GM21576 (cell line): ENCODE measurements around the gene MROH2A.

Experiments used
- ATAC-seq: cut with Tn5 transposase; IDR thresholded peaks from one replicate; pipeline ENCODE4 v1.9.1; 2021; ENCODE audit warnings: mild to moderate bottlenecking, moderate library complexity; ENCODE audit not compliant: unreplicated experiment

The MROH2A gene

DNA sequence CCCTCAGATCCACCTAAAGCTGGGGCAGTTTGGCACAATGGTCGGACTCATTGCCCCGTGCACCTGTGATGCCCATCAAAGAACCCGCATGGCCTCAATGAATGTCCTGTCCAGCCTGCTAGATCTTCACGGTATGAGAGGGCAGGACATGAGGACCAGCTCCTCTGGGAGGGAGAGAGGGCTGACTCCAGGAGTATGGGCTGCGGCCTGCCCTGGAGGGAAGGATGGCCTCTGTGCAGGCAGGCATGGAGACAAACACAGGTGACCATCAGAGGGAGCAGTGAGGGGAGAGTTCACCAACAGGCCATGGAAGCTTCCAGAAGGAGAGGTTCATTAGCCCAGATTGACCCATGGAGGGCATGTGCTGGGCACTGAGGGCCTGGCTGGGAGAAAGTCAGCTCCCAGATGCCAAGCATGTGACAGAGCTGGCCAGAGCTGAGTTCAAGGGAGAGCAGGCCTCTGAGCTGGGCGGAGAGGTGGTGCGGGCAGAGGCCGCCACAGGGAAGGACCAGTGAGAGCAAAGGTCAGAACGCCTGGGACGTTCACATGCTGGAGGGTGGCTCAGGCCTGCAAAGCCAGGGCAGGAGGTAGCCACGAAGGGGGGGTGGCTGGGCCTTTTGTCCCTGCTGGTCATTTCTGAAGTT lies 40.0 kb downstream of the MROH2A start:
- no peak for ATAC-seq

DNA sequence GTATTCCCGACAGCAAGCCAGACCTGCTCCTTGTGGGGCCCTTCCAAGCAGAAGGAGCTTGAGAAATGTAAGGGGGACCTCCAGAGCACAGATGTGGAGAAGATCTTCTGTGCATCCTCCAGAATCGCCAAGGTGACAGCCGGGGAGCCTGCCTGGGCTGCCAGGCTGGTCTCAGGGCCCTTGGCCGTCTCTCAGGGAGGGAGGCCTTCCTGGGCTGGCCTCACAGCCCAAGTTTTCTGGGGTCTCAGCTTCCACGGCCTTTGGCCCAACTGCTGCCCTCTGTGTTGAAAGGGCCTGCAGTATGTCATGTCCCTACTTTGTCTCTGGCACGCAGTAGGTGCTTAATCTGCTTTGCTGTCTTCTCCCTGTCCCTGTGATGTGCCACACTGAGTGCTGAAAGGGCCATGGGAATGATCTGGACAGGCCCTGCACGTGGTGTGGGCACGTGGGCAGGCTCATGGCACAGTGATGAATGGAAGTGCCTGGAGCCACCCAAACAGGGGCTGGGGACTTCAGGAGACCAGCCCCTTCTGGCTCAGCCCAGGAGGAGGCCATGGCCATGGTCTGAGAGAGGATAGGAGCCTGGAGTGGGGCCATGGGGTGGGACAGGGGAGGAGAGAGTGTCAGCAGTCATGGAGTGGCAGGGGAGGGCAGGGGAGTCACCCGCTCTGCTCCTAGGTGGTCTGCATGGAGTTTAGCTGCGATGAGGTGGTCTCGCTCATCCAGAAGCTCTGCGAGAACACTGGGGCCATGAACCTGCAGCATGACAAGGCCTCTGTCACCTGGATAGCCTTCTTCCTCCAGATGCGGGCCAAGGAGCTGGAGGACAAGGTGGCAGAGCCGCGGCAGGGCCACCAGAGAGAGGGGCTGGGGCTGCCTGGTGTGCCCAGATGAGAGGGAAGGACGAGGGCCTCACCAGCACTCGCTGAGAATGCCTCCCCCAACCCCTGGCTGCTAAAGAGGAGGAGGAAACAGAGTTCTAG lies 40.8 kb downstream of the MROH2A start:
- ATAC-seq, result no peak

DNA sequence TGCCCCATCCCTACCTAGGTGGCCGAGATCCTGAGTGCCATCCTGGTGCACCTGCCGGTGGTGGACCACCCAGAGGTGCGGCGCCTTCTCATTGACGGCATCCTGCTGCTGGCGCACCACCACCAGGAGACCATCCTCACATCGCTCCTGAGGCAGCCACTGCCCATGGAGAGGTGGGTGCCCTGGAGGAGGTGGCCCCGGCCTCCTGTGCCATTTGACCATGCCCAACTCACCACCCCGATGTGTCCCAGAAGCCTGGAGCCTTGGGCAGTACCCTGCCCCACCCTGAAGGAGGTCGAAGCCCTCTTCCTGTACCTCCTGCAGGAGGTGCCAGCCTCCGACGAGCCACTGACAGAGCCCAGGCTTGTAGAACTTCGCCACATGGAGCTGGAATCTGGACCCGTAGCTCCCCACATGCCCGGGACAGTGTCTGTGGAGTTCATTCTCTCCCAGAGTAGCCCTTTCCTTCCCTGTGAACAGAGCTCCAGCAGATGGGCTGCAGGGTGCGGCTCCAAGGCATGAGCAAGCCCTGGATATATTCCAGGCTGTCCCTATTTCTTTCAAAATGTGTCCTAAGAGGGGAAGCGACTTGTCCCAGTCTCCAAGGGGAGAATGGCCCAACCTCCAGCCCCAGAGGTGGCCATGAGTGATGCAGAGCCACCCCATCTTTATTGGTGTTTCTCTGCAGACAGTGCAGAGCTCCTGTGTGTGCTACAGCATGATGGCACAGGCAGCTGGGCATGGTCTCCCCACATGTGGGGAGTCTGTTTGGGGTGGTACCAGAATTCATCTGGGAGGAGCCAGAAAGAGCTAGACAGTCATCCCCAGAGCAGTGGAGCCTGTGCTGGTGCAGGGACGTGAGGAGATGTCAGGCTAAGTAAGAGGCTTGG lies 42.0 kb downstream of the MROH2A start:
- ATAC-seq, result no peak

DNA sequence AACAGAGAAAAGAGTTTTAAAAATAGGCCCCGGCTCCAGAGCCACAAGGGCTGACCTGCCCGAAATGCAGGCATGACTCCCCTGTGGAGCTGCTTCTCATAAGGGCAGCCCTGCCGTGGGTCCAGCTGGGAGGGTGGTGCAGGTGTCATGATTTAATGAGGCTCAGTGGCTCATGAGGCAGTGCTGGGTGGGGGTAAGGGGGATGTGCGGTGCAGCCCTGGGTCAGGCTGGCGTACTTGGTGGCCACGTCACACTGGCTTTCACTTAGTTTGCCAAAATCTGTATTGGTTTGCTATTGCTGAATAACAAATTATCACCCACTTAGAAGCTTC lies 42.6 kb downstream of the MROH2A start:
- no peak for ATAC-seq

DNA sequence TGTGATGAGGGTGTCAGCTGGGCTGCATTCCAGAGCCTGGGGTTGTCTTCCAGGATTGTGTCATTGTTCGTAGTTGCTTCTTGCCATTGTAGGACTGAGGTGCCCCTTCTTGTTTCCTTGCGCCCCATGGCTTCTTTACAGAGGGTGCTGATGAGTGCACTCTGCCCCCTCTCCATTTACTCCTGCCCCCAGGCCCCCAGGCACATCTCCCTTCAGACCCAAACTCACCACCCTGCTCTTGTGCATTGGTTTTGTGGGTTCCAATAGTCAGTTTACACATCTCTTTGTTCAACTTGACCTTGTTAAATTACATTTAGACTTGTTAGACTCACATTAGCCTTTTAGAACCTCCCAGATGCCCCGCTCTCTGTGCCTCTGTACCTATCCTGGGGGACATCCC lies 43.1 kb downstream of the MROH2A start:
- no peak for ATAC-seq

DNA sequence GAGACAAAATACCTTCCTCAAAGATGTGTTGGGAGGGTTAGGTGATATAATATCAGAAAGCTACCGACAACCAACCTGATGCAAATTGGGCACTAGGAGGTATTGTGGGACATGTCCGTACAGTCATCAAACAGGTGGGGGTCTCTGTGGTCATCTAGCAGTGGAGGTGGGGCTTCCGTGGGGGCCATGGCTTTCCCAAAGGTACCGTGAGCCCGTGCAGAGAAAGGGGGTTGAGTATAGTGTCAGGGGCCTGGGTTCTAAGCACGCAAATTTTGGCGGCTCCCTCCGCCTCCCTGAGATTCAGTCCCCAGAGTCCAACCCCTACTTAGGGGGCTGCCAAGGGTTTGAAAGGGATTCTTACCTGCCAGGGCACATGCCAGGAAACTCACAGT lies 43.6 kb downstream of the MROH2A start:
- no peak for ATAC-seq

DNA sequence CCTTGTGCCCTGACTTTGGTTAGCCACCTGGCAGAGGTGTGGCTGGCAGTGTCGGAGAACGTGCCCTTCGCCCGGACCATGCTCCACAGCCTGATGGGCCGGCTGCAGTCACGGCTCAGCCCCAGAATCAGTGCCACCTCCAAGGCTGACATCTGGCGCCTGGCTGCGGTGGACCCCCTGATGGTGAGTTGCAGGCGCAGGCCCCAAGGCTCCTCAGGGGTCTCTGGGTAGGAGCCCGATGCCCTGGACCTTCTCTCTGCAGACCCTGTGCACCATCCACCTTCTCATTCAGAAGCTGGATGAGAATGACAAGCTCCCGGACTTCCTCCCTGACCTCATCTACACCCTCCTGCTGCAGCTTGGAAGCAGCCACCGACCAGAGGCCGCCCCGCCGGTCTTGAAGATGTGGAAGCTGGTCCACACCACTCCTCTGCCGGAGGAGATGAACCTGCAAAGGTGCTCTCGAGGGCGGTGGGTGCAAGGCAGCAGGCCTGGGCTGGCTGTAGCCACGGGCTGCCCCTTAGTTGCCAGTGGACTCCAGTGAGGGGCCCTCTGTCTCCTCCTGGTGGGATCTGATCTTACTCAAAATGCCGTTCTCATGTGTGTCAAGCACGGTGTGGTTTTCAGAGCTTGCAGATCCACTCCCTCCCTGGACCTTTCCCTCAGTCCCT lies 44.1 kb downstream of the MROH2A start:
- ATAC-seq, result no peak

DNA sequence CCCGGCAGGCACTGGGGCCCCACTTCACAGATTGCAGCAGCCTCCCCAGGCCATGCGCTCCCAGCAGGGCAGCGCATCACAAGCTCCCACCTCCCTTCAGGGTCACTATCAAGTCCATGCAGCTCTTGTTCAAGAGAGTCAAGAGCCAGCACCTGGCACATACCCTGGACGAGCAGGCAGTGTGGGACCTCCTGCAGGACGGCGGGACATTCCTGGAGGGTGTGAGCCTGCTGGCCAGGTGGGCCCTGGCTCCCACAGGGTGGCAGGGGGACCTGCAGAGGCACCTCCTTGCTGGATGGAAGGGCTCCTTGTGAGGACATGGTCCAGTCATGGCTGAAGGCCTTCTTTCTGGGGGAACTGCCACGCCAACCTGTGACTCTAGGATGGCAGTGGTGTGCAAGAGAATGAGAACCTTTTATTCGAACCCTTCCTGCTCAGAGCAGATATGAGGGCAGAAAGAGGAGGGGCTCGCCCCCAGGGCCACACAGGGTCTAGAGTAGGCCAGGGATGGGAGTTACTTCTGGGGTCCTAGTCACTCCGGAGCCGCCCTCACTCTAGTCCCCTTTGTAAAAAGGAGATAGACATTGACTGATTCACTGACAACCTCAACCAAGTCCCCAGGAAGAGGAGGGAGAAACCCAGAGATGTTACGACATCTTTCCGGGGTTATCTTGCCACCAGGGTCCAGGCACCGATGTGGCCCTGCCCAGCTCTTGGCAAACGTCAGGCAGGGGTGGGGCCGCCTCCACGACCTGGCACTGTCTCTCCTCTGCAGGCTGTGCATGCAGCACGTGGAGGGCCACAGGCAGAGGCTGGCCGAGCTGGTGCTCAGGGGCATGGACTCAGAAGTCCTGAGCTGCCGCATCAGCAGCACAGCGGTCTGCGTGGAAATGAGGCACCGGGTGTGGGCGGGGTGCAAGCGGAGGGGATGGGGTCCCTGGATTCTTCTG lies 44.9 kb downstream of the MROH2A start:
- ATAC-seq, result no peak

DNA sequence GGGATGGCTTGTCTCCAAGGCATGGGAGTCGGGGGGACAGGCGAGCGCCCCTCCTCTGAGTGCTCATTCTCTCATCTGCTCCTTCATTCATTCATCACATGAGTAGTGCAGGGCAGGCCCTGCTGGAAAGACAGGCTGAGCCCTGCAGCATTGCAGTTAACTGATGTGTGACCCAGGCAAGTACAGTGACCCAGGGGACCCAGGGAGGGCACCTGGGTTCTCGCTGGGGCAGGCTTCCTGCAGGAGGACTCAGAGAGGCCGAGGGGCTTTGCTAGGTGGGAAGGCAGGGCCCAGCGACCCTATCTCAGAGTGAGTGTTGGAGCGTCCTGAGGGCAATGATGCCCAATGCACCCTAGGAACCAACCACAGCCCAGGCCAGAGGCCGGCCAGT lies 45.6 kb downstream of the MROH2A start:
- ATAC-seq, result no peak

DNA sequence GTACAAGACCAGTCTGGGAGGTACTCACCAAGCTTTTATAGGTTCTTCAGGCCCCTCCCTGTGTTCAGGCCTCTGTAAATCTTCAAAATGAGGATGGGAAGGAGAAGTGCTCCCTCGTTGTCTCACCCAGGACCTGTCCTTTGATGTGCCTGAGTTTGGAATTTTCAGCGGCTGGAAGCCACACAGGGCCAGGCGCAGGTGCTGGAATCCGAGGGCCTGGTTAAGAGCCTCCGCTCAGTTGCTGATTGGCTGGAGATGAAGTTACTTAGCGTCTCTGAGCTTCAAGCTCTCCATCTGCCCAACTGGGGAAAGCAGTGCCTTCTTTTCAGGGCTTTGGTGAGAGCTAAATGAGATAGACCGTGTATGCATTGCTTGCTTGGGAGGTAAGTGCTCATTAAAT lies 46.2 kb downstream of the MROH2A start:
- ATAC-seq, result no peak

DNA sequence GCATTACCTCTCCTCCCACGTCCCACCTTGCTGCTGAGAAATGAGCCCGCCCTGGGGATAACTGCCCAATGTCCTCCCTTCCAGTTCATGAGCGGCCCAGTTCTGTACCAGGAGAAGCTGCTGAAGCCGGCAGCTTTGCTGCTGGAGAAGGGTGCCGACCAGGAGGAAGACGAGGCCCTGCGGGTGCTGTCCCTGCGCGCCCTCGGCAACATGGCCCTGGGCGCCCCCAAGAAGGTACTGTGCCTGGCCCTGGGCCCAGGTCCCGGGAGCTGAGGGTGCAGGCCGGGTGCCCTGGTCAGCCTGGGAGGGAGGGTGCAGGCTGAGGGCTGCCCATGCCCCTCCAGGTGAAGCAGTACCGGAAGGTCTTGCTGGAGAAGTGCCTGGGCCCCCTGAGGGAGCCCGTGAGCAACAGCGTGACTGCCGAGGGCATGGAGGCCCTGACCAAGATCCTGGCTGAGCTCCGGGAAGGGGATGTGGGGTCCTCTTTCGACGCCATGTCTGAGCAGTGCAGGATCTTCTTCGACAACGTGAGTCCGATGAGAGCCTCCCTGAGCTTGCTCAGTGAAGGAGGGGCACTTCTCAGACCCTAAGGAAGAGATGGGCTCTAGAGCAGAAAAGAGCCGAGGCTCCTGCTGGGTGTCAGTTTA lies 50.5 kb downstream of the MROH2A start:
- no peak for ATAC-seq

DNA sequence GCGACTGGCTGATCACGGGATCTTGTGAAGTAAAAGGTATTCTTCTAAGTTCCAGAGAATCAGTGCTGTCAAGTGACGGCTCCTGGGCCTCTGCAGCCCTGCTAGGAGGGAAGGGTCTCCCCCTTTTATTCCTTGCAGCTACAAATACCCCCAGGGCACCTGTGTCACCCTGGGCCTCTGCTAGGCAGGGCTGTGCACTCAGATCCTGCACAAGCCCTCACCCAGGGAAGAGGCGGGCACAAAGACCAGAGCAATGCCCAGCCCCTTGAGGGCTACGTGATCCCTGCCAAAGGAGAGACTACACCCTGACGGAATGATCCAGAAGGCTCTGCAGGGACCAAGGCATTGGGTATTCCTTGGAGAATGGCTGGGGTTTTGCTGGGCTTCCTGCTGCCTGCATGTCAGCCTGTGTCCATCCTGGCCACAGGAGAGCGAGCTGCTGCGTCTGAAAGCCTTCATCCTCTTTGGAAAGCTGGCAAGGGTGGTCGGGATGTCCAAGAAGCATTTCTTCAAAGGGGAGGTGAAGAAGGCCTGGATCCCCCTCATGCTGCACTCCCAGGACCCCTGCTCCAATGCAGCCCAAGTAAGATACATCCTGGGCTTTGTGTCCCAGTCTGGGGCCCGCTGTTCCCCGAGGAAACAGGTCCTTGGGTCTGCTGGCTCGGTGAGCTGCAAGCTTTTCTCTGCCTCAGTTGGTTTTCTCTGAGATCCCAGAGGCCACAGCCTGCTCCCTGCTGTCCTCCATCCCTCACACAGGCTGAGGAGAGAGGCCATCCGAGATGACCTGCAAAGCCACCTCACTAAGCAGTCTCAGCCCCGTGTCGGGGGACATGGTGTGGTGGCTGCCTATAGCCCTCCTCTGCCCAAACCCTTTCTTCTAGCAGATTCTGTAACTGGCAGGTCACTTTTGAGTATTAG lies 51.3 kb downstream of the MROH2A start:
- no peak for ATAC-seq

DNA sequence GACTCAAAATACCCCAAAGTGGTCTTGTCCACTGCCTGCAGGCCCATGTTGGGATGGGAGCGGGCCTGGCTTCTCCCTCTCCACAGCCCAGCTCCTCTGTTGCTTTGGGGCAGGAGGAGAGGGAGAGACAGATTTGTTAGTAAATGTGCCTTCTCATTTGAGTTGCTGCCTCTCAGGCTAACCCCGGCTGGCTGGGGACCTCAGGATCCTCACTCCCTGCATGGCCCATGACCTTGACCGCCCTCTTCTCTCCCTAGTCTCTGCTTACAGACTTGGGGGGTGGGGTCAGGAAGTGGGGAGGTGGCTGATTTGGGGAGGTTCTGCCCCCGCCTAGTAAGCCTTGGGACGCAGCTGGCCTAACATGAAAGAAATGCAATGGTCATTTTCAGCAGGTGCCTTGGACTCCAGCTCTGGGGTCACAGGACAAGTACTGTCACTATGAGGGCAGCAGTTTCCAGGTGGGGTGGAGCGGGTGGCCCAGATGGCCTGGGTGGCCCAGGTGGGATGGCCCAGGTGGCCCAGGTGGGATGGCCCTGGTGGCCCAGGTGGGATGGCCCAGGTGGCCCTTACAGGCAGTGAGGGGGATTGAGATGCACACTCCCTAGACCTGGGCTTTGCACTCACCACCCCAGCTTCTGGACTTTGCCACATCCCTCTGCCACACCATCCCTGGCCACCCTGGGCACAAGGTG lies 52.1 kb downstream of the MROH2A start:
- ATAC-seq, result no peak

DNA sequence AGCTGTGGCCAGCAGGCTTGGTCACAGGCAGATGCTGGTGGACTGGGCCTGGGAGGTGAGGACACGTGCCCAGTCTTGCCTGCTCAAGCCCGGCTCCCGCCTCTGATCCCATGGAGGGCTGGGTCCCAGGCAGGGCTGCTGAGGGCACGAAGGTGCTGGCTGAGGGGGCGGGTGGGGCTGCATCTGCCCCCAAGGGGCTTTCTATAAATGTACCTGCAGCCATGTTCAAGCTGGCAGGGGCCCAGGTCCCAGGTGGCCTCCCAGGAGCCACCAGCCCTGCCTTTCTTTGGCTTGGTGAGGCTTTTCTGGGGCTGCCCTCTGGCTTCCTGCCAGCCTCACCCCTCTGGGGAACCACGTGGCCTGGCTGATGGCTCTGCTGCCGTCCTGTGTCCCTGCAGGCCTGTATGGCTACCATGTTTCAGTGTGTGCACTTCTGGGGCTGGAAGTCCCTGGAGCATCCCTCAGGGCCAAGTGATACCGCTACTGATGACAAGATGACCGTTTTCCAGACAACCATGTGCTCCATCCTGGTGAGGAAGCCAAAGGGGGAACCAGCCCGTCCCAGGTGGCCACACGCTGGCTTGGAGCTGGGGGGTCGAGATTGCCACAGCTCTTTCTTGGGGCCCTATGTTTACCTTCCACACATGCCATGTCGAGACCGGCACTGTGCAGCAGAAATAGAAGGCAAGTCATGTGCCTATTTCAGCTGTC lies 53.0 kb downstream of the MROH2A start:
- no peak for ATAC-seq

DNA sequence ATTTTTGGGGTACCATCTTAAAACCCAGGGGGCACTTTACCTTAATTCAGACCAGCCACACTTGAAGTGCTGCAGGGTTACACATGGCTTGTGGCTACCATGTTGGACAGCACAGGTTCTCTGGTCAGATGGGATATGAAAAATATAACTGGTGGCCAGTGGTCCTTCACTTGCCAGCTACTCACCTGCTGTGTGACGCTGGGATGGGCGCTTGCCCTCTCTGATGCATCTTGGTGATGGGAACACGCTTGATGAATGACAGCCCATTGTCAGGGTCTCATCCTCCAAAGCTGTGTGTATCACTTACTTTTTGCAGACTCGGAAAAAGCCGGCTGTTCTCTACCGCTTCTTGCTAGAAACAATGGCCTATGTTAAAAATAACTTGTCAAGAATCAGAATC lies 53.7 kb downstream of the MROH2A start:
- ATAC-seq, result no peak

DNA sequence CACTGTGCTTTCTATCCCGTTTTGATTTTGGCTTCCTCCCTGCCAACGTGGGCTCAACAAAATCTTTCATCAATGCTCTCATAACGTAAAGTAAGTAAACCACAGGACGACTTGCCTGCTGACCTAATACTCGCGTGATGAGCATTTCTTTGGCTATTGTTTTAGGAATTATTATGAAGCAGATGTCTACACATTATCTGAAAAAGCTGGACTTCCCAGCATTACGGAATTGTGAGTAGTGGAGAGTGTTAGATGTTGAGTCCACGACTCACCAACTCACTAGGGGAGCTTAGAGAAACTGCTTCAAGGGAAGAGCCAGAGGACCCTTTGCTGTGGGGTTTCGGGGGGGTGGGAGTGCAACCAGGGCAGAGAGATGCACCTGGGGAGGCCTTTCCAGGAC lies 54.3 kb downstream of the MROH2A start:
- ATAC-seq, result no peak

DNA sequence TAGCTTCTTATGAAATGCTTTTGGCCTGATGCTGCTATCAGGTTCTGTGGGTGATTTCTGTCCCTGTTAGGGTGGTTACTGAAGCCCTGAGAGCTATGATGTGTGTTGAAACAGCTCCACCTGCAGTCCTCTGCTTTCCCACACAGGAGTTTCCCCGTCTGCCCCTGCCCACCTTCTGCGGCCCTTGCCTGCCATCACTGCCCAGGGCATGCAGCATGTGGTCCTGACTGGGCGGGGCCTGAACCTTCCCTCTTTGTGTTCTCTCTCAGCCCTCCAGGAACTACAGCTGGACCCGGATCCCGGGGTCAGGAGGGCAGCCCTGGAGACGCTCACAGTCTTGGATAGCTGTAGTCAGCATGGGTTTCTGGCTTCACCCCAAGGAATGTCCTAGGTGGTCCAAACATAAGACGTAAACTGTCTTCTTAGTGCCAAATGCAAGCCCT lies 54.8 kb downstream of the MROH2A start:
- ATAC-seq, result no peak
